GM18511 (cell line): ENCODE data around the gene ADAP1.

Experiments
- ATAC-seq: cut with Tn5 transposase; IDR thresholded peaks from one replicate; pipeline ENCODE4 v1.9.1; 2021; ENCODE audit warnings: mild to moderate bottlenecking, moderate library complexity; ENCODE audit not compliant: unreplicated experiment

Gene ADAP1

GRCh38 chr7:869348-869747 lies 85.1 kb downstream of the ADAP1 start:
- no peak for ATAC-seq

- no peak for ATAC-seq
Measured at GRCh38 chr7:868189-868486, 86.3 kb downstream of the ADAP1 start.

- ATAC-seq, result no peak
Measured at GRCh38 chr7:867406-868188, 86.9 kb downstream of the ADAP1 start.

- no peak for ATAC-seq
Measured at GRCh38 chr7:867001-867405, 87.5 kb downstream of the ADAP1 start.

GRCh38 chr7:865921-866320 lies 88.6 kb downstream of the ADAP1 start:
- ATAC-seq, result no peak

- ATAC-seq, result no peak
Measured at GRCh38 chr7:863106-863505, 91.4 kb downstream of the ADAP1 start.

- no peak for ATAC-seq
Measured at GRCh38 chr7:862157-862556, 92.3 kb downstream of the ADAP1 start.

GRCh38 chr7:861222-861621 lies 93.3 kb downstream of the ADAP1 start:
- no peak for ATAC-seq

- ATAC-seq, result no peak
Measured at GRCh38 chr7:860149-860548, 94.3 kb downstream of the ADAP1 start.

- ATAC-seq, result no peak
Measured at GRCh38 chr7:859359-860030, 95.0 kb downstream of the ADAP1 start.

- ATAC-seq, result no peak
Measured at GRCh38 chr7:857661-858060, 96.8 kb downstream of the ADAP1 start.

GRCh38 chr7:856444-857095 lies 97.9 kb downstream of the ADAP1 start:
- ATAC-seq, result no peak

GRCh38 chr7:855686-856369 lies 98.7 kb downstream of the ADAP1 start:
- ATAC-seq, result no peak

- ATAC-seq, result no peak
Measured at GRCh38 chr7:854118-854775, 100.2 kb downstream of the ADAP1 start.

GRCh38 chr7:853366-854117 lies 100.9 kb downstream of the ADAP1 start:
- ATAC-seq, result no peak

- no peak for ATAC-seq
Measured at GRCh38 chr7:851204-851603, 103.3 kb downstream of the ADAP1 start.

- no peak for ATAC-seq
Measured at GRCh38 chr7:849781-850180, 104.7 kb downstream of the ADAP1 start.

GRCh38 chr7:849145-849544 lies 105.3 kb downstream of the ADAP1 start:
- ATAC-seq, result no peak
